GM21529 (cell line): ENCODE data around the gene SCGN.
"Not testable (repeated sequence)": the region's sequence is repeated elsewhere in the genome, so short reads cannot be mapped to it uniquely, and the experiment has no call there.

ENCODE experiments used
- ATAC-seq: cut with Tn5 transposase; IDR thresholded peaks from one replicate; pipeline ENCODE4 v1.9.1; 2021; ENCODE audit not compliant: unreplicated experiment

Gene SCGN

GRCh38 chr6:25717866-25718740 is 66.1 kb downstream of the SCGN start:
- ATAC-seq: no peak

GRCh38 chr6:25726122-25726911 is 74.3 kb downstream of the SCGN start:
- ATAC-seq: no peak

- no peak for ATAC-seq
Observed at GRCh38 chr6:25727028-25727427, 75.0 kb downstream of the SCGN start.

- ATAC-seq: no peak
Observed at GRCh38 chr6:25730907-25731306, 78.9 kb downstream of the SCGN start.

GRCh38 chr6:25731721-25732120 is 79.7 kb downstream of the SCGN start:
- ATAC-seq: no peak

GRCh38 chr6:25732468-25733198 is 80.6 kb downstream of the SCGN start:
- ATAC-seq: no peak

- no peak for ATAC-seq
Observed at GRCh38 chr6:25735261-25735660, 83.2 kb downstream of the SCGN start.

GRCh38 chr6:25743868-25744267 is 91.9 kb downstream of the SCGN start:
- no peak for ATAC-seq

GRCh38 chr6:25745836-25746235 is 93.8 kb downstream of the SCGN start:
- ATAC-seq: no peak

- no peak for ATAC-seq
Observed at GRCh38 chr6:25746968-25747367, 95.0 kb downstream of the SCGN start.

- no peak for ATAC-seq
Observed at GRCh38 chr6:25747477-25747876, 95.5 kb downstream of the SCGN start.

GRCh38 chr6:25748049-25748448 is 96.0 kb downstream of the SCGN start:
- ATAC-seq: no peak

GRCh38 chr6:25748601-25749517 is 96.8 kb downstream of the SCGN start:
- not testable (repeated sequence) for ATAC-seq

- no peak for ATAC-seq
Observed at GRCh38 chr6:25749837-25750236, 97.8 kb downstream of the SCGN start.

- no peak for ATAC-seq
Observed at GRCh38 chr6:25750906-25751305, 98.9 kb downstream of the SCGN start.
